Testis (tissue), 5 donors: ENCODE data around the gene EPB41. TPM values are rescaled to one million over a fixed set of nuclear protein-coding genes. Genes with fewer than 3 reads are reported as not detected.
A peak's percentile ranks its signal among the peaks of the same experiment; 100 is the strongest.

Source experiments
- DNase-seq: peaks from one replicate; pipeline ENCODE4 v3.0.0-alpha.2; 2019
- H3K27ac ChIP-seq, 2 donors: fragments of 200-600 bp; sonication (generic); one replicate each; pipeline ENCODE4 v1.5.1; 2019
- H3K27me3 ChIP-seq: fragments of 200-600 bp; sonication (generic); one replicate; pipeline ENCODE4 v1.5.1; 2019
- H3K36me3 ChIP-seq: fragments of 200-600 bp; sonication (generic); one replicate; pipeline ENCODE4 v1.5.1; 2017; ENCODE audit warnings: low read depth; ENCODE audit errors: missing control alignments
- H3K4me1 ChIP-seq: fragments of 200-600 bp; sonication (generic); one replicate; pipeline ENCODE4 v1.5.1; 2019
- H3K4me3 ChIP-seq, 2 donors: fragments of 200-600 bp; sonication (generic); one replicate each; pipeline ENCODE4 v1.5.1; 2017 to 2019
- H3K9me3 ChIP-seq: fragments of 200-600 bp; sonication (generic); one replicate; pipeline ENCODE4 v1.5.1; 2017
- POLR2A ChIP-seq: fragments of 450-650 bp; IDR thresholded peaks from one replicate; pipeline ENCODE4 v1.6.1; 2017; ENCODE audit warnings: antibody characterized with exemption, mild to moderate bottlenecking, moderate library complexity
- WGBS, 2 donors: methylation state at CpG; one replicate each; pipeline ENCODE4 v1.1.5; 2018; 5-methylcytosine and 5-hydroxymethylcytosine counted together
- intact Hi-C: fragments of 100-400 bp; cut with DNase I; formaldehyde crosslinking; loops from one replicate; pipeline ENCODE4 v1.15.1; 2023; ENCODE audit warnings: low total_unique reads
- long read RNA-seq, 2 donors: transcript quantifications; one replicate each; lab custom pipeline, GENCODE V29; 2026
- polyA plus RNA-seq: library from polyadenylated mRNA; stranded (reverse); fragments of 350-450 nt; fragmentation: Illumina TruSeq; extraction: RNeasy Lipid Tissue Mini Kit (QIAGEN cat#74804); gene quantifications from one replicate; pipeline ENCODE4 v1.2.3, GENCODE V29; 2014; ENCODE audit warnings: low read depth, low replicate concordance; ENCODE audit not compliant: insufficient read depth
- total RNA-seq, 2 donors: library from RNA; depleted of rRNA; stranded (reverse); fragments of >200 nt; gene quantifications; one replicate each; pipeline ENCODE4 v1.2.3, GENCODE V29; 2016
- TF ChIP-seq, protein P1 (sequence below), 3 experiments: fragments of 450-650 bp in 2 of 3; fragments of 200-600 bp in 1 of 3; sonication (generic) in 1 of 3; IDR thresholded peaks; one replicate each; pipeline ENCODE4 v1.5.1; 2016 to 2019; ENCODE audit warnings: antibody characterized with exemption in 3 of 3, mild to moderate bottlenecking in 2 of 3, moderate library complexity in 1 of 3

The EPB41 gene
- total RNA-seq = 10 to 100 TPM; 46.6 to 66.5 TPM
- 23.5 TPM for polyA plus RNA-seq
- long read RNA-seq, donor 1, full-length matches to known transcripts = 2 of 2 reads
- long read RNA-seq, donor 1, partial matches to known transcripts = 0 of 2 reads
- long read RNA-seq, donor 1, other reads (novel, unspliced or antisense) = 0 of 2 reads
- long read RNA-seq, donor 2, partial matches to known transcripts = 0 of 1 reads
- long read RNA-seq, donor 2, other reads (novel, unspliced or antisense) = 0 of 1 reads

DNA sequence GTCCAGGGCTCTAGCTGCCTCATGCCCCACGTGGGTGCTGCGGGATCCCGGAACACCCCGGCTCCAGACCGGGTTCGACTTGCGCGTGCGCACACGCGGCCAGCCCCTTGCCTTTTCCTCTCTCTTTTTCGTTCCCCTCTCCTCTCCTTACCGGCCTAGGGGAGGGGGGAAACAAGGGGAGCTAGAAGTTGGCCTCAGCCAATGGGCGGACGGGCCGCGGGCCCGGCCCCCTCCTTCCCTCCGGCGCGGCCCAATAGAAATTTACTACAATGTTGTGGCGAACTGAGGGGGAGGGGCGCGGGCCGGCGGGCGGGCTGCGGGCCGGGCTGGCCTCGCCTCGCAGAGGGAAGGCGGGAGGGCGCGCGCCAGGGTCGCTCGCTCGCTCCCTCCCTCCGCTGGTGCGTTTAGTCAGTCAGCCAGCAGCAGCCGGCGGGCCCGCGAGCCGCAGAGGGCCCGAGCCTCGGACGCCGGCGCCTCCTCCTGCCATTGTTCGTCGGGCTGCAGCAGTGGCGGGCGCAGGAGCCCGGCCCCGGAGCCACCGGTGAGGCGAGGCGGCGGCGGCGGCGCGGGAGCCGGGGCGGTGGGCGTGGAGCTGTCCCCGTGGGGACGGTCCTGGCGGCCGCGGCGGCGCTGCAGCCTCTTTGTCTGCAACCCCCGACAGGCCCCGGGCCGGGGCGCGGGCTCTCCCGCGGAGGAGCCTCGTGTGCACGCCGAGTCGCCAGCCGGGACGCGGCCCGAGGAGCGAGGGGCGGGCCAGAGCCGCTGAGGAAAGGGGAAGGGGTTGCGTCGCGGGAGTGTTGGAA, at the start of gene EPB41:
Gene EPB41, plus strand, starts transcription at position 342 of the 803 bp plus-strand sequence. CDS start 72,869 bp downstream, outside the sequence.
- intact Hi-C loops = no loop called here
- Histone ChIP-seq H3K4me1 (no peaks in the 10 kb centered on the region), H3K9me3 (no peaks in the 10 kb centered on the region), H3K36me3 (no peaks in the 10 kb centered on the region), H3K27ac (peak within 1 kb of the TSS; percentile 35 to 71), H3K4me3 (peak within 1 kb of the TSS; percentile 65 to 76), H3K27me3 (no peaks in the 10 kb centered on the region)
- no peak for TF ChIP-seq POLR2A
- TF ChIP-seq, protein P1, sequence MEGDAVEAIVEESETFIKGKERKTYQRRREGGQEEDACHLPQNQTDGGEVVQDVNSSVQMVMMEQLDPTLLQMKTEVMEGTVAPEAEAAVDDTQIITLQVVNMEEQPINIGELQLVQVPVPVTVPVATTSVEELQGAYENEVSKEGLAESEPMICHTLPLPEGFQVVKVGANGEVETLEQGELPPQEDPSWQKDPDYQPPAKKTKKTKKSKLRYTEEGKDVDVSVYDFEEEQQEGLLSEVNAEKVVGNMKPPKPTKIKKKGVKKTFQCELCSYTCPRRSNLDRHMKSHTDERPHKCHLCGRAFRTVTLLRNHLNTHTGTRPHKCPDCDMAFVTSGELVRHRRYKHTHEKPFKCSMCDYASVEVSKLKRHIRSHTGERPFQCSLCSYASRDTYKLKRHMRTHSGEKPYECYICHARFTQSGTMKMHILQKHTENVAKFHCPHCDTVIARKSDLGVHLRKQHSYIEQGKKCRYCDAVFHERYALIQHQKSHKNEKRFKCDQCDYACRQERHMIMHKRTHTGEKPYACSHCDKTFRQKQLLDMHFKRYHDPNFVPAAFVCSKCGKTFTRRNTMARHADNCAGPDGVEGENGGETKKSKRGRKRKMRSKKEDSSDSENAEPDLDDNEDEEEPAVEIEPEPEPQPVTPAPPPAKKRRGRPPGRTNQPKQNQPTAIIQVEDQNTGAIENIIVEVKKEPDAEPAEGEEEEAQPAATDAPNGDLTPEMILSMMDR (IDR thresholded peaks at IDR 0.05) = no peak
- WGBS, 2 donors = 0 to 1% methylated on average over 17 to 49 of the region's 95 CpGs
- peak; percentile 93 for DNase-seq

DNA sequence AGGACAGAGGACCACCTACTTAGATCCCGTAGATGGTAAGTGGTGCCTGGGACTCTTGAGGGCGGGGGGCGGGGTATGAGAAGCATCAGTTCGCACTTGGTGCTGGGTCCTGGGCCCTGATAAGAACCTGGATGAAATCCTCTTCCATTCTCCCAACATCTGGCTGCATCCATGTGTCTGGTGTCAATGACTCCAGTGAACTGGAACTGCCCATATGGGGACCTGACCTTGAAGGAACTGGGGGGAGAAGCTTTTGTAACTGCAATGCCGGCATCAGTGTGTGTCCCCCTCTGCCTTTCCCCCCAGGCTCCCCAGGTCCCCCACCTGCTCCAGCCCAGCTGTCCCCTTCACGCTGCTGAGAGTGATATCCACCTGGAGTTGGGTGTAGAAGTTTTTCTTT, 49.7 kb upstream of the EPB41 start:
- Histone ChIP-seq H3K27me3 (no peaks in the 10 kb centered on the region), H3K36me3 (no peaks in the 10 kb centered on the region), H3K27ac (no peak overlapping the region), H3K9me3 (no peaks in the 10 kb centered on the region), H3K4me1 (peaks cover 6% of the 10 kb centered on the region), H3K4me3 (no peak overlapping the region)
- TF ChIP-seq, protein P1 (IDR thresholded peaks at IDR 0.05) = no peak
- TF ChIP-seq POLR2A = no peak
- no peak for DNase-seq
- intact Hi-C loops = no loop called here
- WGBS, 2 donors = 38 to 52% methylated on average over 2 to 6 of the region's 6 CpGs

DNA sequence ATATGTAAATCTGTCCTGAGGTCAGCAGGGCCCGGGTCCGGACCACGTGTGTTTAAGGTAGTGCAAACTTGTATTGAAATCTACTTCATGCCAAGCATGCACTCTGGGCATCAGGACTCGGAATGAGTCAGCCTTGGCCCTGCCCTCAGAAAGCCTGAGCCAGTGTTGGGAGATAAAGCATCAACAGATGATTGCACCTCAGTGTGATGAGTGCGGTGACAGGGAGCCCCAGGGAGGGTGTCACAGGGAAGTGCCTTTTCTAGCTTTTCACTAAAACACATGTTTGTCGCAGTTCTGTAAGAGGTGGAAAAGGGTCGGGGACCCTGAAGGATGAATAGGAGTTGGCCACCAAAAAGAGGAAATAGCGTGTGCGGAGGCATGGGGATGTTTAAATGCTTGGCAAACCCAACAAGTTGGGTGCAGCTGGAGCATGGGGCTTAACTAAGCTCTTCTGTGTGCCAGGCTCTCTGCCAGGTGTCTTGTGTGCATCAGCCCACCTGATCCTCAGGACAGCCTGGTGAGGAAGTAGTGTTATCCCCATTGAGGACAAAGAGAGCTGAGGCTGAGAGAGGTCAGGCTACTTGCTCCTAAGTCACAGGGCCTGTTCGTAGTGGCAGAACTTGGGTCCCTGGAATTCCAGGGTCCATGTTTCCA, 48.2 kb upstream of the EPB41 start:
- intact Hi-C loops = no loop called here

DNA sequence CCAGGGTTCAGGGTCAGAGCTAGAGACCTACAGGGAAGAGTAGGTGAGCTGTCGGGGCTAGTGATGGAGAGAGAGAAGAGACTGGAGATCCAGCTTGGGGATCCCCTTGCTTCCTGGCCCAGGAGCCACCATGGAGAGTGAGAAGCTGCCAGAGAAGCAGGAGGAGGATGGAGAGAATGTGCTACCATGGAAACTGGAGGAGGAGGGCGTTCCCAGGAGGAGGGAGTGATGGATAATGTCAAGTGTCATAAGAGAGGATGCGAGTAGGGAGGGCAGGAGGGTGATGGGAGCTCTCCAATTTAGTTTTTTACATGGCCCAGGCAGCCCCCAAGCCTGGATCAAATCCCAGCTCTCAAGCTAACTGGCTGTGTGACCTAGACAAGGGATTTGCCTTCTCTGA, 46.5 kb upstream of the EPB41 start:
- no peaks in the 10 kb centered on the region for H3K27me3 ChIP-seq
- peaks cover 6% of the 10 kb centered on the region for H3K4me1 ChIP-seq
- no peak for TF ChIP-seq POLR2A
- TF ChIP-seq, protein P1 (IDR thresholded peaks at IDR 0.05) = no peak
- no peak overlapping the region for H3K4me3 ChIP-seq
- intact Hi-C loops = no loop called here
- H3K27ac ChIP-seq = no peak overlapping the region
- 76 to 79% methylated on average over 3 of the region's 3 CpGs for WGBS, 2 donors
- no peaks in the 10 kb centered on the region for H3K36me3 ChIP-seq
- no peaks in the 10 kb centered on the region for H3K9me3 ChIP-seq
- DNase-seq = no peak

More for the DNA sequence above, 48.2 kb upstream of the EPB41 start:
- Histone ChIP-seq H3K4me3 (no peak overlapping the region), H3K9me3 (no peaks in the 10 kb centered on the region), H3K4me1 (peaks cover 6% of the 10 kb centered on the region), H3K27ac (no peak overlapping the region), H3K36me3 (no peaks in the 10 kb centered on the region), H3K27me3 (no peaks in the 10 kb centered on the region)
- no peak for TF ChIP-seq POLR2A
- TF ChIP-seq, protein P1 (IDR thresholded peaks at IDR 0.05) = no peak
- WGBS, 2 donors = 88 to 92% methylated on average over 10 of the region's 10 CpGs
- no peak for DNase-seq
